Medulla oblongata (tissue), 1 donor: ENCODE results near the gene CUL5.
"Not testable (repeated sequence)": the region's sequence is repeated elsewhere in the genome, so short reads cannot be mapped to it uniquely, and the experiment has no call there.

Experiments used
- DNase-seq: peaks from one replicate; pipeline ENCODE4 v3.0.0-alpha.2; 2015; ENCODE audit errors: extremely low spot score

The CUL5 gene

DNA sequence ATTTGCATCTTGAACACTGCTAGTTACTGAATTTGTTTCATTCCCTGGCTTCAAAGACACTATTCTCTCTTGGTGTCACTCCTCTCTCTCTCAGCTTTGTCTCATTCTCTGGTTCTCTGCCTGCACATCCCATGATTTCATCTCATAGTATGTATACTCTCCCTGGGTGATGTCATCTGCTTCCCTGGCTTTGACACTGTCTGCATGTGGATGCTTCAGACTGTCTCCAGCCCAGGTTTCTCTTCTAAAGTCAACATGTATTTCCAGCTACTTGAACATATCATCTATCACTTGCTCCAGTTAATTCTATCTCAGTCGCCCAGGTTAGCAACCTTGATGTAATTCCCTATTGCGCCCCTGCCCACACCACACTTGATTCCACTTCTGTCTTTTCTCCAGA, 103.4 kb downstream of the CUL5 start:
- DNase-seq = no peak

DNA sequence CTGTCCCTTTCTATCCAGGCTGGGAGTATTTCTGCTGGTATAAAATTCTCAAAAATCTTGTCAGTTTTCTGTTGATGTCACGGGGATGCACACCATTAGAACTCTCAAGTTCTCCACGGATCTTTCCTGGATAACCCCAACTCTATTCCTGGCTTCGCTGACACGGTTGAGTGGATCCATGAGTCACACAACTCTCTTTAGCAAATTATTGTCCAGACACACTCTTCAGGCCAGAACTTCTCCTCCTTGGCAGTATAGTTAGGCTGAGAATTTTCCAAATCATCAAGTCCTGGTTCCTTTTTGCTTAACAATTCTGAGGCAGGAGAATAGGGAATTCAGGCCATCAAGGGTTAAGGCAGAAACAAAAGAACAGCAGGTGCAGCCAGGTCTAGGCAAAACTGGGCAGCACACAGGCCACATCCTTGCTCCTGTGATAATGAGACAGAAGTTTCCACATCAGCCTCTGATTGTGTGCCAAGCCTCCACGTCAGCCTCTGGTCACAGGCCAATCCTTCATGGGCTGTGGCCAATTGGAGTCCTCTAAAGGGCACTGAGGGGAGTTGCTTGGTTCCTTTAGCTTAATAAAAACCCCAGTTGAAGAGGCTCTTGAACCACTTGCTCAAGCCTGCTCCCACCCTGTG, 106.9 kb downstream of the CUL5 start:
- DNase-seq = peak; percentile 90

DNA sequence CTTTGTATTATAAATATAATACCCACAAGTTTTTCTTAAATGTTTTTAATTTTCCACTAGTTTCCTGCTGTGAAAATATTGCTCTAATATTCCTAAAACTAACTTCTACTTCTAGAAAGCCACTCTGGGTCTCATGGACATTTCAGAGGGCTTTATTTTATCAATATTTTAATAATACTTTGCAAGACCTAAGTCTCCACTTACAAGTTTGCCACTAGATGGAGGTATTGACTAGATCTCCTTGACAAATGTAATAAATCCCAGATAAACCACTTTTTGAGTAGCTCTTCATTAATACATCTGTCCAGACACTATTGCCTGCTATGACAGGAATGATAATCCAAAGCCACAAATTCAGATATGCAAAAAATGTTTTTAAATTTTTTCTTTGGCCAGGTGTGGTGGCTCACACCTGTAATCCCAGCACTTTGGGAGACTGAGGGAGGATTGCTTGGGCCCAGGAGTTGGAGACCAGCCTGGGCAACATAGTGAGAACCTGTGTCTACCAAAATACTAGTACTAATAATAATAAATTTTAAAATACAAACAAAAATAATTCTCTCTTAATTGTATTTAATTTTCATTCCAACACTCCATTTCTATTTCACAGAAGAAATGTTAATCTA, 109.2 kb downstream of the CUL5 start:
- DNase-seq = peak; percentile 48

DNA sequence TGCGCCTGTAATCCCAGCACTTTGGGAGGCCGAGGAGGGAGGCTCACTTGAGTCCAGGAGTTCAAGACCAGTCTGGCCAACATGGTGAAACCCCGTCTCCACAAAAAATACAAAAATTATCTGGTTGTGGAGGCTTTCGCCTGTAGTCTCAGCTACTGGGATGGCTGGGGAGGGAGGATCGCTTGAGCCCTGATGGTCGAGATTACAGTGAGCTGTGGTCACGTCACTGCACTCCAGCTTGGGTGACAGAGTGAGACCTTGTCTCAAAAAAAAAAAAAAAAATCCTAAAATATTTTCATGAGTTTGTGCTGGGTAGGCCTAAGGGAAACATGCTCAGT, 112.2 kb downstream of the CUL5 start:
- DNase-seq = not testable (repeated sequence)

DNA sequence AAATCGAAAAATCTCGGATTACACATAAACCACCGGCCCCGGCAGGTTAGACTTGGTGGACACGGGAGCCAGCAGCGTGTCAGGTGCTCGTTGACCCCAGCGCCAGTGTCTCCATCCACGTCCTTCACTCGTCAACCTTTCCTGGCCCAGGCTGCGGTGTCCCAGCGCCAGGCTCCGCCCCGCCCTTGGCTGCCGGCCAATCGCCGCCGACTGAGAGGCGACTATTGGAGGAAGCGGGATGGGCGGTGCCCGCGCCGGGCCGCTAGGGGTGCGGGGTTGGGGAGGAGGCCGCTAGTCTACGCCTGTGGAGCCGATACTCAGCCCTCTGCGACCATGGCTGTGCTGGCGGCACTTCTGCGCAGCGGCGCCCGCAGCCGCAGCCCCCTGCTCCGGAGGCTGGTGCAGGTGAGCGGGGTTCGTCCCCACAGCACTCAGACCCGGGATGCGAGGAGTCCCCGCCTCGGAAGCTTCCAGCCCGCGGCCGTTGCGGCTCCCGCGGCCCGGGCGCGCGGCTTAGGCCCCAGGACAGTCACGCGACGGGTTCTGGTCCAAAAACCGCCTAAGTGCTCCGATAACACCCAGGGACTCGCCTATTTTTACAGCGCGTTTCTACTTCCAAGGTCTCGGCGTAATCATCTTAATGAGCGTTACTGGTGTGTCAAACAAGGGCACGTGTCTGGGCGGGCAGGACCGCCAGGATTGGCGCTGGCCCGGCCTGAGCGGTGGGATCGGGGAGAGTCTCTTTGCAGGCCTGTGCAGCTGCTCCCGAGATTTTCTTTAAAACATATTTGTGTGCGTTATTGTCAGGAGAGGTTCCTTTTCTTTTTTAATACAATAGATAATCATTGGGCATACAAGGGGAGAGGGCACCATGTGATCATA, 112.8 kb downstream of the CUL5 start, which contains the start of gene ACAT1:
TSS of gene ACAT1 (plus strand) at position 294 of the 882 bp plus-strand sequence. CDS start at position 334, 40 bp downstream.
- DNase-seq = peak; percentile 95

DNA sequence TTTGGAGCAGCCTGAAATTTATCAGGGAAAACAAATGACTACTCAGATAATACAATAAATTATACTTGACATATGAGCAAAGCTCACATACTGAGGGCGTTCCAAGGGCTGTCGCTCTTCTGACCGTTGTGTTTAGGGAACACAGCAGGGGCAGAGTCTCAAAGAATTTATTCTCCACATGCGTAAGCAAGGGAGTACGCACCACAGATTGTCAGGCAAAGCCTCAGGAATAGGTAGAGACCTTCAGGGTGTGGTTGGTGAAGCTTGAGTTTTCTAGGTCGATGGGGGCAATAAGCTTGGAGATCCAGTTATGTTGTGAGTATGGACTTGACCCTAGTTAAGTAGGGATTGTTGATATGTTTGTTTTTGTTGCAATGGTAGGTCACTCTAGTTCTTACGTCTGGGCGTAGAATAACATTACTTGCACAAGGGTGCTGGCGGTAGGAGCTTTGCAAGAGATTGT, 113.5 kb downstream of the CUL5 start:
- DNase-seq = peak; percentile 58

DNA sequence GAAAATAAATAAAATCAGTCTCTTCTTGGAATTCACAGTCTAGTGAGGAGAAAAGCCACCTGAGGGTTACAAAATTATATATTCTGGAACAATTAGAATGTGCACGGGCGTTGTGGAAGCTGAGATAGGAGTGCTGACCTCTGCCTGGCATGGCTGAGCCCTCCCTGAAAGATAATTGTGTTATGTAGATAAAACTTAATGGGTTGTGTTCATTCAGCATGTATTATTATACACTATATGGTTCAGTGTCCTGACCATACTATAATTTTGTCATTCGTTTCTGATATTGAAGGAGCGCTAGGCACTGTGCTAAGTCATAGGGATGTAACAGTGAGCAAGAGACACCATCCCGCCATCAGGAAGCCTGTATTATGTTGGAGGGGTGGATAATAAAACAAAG, 116.4 kb downstream of the CUL5 start:
- DNase-seq = no peak

DNA sequence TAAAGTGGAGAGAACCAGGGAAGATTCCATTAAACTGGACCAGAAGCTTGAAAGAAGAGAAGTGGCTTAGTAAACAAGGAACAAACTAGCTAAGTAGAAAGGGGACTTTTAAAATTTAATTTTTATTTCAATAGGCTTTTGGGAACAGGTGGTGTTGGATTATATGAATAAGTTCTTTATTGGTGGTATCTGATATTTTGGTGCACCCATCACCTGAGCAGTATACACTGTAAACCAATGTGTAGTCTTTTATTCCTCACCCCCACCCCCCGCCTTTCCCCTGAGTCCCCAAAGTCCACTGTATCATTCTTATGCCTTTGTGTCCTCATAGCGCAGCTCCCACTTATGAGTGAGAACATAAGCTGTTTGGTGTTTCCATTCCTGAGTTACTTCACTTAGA, 120.1 kb downstream of the CUL5 start:
- DNase-seq = no peak

DNA sequence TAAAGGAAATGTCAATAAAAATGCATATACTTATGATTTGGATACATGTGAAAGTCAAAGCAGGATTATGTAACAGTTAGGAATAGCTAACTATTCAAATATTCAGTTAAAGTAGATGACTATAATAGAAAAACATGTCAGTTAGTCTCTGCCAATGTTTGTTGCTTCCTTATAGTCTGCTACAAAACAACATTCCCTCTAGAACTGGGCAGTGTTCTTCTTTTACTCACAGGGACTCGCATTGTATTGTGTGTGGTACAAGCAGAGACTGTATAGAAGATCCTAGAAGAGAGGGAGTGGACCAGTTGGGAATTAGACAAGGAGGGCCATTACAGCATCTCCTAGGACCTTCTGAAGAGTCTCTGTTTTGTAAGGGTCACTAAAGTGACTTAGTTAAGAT, 123.3 kb downstream of the CUL5 start:
- DNase-seq = peak; percentile 60

DNA sequence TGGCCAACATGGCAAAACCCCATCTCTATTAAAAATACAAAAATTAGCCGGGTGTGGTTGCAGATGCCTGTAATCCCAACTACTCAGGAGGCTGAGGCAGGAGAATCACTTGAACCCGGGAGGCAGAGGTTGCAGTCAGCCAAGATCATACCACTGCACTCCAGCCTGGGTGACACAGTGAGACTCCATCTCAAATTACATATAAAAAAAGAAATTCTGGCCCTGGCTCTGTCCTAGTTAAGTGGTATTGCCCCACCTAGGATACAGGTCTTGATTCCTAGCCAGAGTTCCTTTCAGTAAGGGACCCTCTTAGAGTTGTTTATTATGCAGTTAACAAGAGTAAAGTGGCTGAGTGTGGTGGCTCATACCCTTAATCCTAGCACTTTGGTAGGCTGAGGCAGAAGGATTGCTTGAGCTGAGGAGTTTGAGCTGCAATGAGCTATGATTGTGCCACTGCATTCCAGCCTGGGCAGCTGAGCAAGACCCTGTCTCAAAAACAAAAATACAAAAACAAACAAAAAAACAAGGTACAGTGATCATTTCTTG, 124.4 kb downstream of the CUL5 start:
- not testable (repeated sequence) for DNase-seq

DNA sequence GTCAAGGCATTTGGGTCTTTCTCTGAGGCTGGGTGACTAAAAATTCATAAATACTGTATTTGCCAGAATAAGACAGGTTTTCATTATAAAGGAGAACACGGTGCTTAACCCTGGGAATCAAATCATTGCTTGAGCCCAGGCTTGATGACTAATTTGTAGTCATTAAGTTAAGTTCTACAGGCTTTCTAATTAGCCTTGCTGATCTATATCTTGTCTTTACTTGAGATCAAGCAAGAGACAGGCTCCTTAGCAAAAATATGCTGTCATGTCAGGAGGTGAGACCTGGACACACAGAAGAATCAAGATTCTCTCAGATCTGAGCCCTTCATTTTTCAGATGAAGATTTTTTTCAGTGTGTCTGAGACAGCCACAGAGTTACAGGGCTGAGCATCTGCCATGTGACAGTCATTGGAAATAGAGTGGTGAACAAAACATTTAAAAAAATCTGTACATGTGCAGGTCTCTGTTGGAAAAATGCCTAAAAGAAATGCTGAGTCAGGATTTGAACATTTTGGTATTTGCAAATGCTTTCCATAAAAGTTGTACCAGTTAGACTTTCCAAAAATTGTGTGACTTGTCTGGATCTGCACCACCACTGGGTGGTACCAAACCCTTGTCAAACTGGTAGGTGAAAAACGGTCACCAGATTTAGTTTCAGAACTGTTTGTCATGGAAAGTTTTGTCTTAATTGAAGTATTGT, 127.3 kb downstream of the CUL5 start:
- no peak for DNase-seq

DNA sequence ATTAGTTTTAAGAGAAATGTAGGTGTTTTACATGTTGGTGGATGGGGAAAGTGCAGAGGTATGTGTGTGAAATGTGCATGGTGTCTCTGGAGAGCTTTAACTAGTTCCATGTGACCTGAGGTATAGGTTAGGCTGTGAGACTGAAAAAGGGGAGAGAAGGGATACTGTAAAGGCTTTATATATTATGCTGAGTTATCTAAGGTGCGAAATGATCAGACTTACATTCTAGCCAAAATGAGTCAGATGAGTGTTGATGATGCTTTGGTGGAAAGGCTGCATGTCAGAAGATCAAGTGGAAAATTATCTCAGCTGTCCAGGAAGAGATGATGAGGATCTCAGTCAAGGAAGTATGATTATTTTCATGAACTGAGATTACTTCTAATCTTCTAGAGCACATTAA, 128.5 kb downstream of the CUL5 start:
- no peak for DNase-seq

DNA sequence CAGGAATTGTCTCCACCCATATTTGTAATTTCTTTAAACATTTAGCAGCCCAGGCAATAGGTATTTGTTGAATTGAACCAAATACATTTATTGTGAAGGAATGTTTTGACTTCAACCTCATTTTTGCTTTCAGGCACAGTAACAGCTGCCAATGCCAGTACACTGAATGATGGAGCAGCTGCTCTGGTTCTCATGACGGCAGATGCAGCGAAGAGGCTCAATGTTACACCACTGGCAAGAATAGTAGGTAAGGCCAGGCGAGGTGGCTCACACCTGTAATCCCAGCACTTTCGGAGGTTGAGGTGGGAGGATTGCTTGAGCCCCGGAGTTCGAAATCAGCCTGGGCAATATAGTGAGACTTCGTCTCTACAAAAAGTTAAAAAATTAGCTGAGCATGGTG, 133.6 kb downstream of the CUL5 start:
- DNase-seq = no peak

DNA sequence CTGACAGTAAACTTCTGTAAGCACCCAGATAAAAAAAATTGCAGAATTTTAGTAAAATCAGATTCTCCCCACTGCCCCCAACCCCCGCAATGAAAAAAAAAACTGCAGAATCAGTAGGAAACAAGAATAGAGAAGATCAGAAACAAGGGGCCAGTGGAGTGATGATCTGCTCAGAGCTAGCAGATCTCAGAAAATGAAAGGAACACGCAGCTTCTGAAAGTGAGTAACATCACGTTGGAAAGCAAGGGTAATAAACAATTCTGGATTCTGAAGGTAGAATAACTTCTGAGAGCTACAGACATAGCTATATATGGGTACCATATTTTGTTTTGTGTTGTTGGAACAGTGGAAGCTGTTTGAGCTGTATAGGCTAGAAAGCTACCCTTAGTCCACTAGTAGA, 135.9 kb downstream of the CUL5 start:
- DNase-seq = no peak

DNA sequence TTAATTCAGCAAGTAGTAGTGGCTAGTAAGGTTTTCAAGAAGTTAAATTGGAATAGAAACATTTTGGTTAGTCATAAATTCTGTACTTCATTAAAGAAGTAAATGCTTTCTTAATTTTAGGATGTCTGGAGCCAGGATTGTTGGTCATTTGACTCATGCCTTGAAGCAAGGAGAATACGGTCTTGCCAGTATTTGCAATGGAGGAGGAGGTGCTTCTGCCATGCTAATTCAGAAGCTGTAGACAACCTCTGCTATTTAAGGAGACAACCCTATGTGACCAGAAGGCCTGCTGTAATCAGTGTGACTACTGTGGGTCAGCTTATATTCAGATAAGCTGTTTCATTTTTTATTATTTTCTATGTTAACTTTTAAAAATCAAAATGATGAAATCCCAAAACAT, 138.5 kb downstream of the CUL5 start:
- DNase-seq = no peak

DNA sequence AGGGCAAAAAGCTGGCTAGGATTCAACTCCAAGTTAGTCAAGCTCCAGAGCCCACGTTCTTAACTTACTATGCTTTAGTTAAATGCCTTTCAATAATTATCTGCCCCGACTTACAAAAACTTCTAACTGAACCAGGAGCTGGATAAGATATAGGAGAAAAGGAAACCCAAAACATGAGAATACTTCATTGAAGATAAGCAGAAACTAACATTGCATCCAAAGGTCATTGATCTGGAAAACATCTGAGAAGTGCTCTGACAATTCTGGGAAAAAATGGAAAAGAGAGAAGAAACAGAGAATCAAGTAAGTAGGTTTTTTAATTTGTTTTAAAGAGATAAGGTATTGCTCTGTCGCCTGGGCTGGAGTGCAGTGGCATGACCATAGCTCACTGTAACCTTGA, 139.9 kb downstream of the CUL5 start:
- no peak for DNase-seq

DNA sequence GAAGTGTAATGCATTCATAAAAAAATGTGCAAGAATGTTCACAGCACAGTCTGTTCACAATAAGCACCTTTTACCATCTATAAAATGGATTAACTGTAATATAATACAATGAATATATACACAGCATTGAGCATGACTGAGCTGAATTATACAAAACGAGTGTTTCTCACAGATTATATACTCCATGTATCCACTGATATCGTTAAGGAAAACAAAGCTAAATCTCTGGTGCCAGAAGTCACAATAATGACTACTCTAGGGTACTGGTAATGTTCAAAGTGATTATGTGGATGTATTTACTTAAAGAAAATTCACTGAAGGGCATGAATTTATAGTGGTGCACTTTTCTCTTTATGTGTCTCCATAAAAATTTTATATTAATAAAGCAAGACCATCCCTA, 145.9 kb downstream of the CUL5 start:
- no peak for DNase-seq
